Endothelial cell of umbilical vein (primary cell): Measurements from ENCODE around the gene ASB7. TPM values are rescaled to one million over a fixed set of nuclear protein-coding genes. Genes with fewer than 3 reads are reported as not detected.

Source experiments
- BruUV-seq: library from RNA; stranded (reverse); fragments of 400-500 nt; replicated peaks from 2 replicates; lab custom pipeline; 2021; lab: Mats Ljungman, UMichigan
- CTCF ChIA-PET: fragments of 300-600, 350-600 bp; sonication (Branson Sonifier 250); formaldehyde crosslinking; loops from one replicate; lab custom pipeline; 2021; ENCODE audit warnings: antibody characterized with exemption, inconsistent platforms; lab: Charles Lee
- POLR2A ChIA-PET: fragments of 300-600, 350-600 bp; sonication (Branson Sonifier 250); formaldehyde crosslinking; loops from one replicate; lab custom pipeline; 2021; ENCODE audit warnings: antibody characterized with exemption, inconsistent platforms; lab: Charles Lee
- DNase-seq: peaks from one replicate; pipeline ENCODE4 v3.0.0-alpha.2; 2011; ENCODE audit warnings: low read depth, low spot score
- FAIRE-seq: peaks from 2 replicates; lab custom pipeline; 2011; peaks lifted over from hg19 to GRCh38; lab: Jason Lieb, UNC
- H2AFZ ChIP-seq: 2 replicates; pipeline ENCODE4 v1.6.0; 2012; ENCODE audit warnings: low read depth, low read length, control low read depth, inconsistent platforms
- H3K27ac ChIP-seq: 2 replicates; pipeline ENCODE4 v1.5.1; 2011; ENCODE audit warnings: low read depth, mild to moderate bottlenecking, control low read depth, low read length, moderate library complexity; ENCODE audit not compliant: insufficient read depth
- H3K27me3 ChIP-seq, 2 experiments: 2 replicates each; pipeline versions ENCODE4 v1.6.0 to v1.6.1; 2011; ENCODE audit warnings: low read length in 2 of 2, mixed read lengths in 1 of 2; ENCODE audit not compliant: control insufficient read depth in 2 of 2, insufficient read depth in 2 of 2
- H3K36me3 ChIP-seq, 2 experiments: 2 replicates in 1 of 2; 3 replicates in 1 of 2; pipeline ENCODE4 v1.5.1; 2011; ENCODE audit warnings: low read length in 2 of 2, mild to moderate bottlenecking in 1 of 2, moderate library complexity in 1 of 2; ENCODE audit not compliant: control insufficient read depth in 2 of 2, insufficient read depth in 2 of 2; ENCODE audit errors: extremely low read depth in 1 of 2
- H3K4me1 ChIP-seq: 3 replicates; pipeline ENCODE4 v1.5.1; 2011; ENCODE audit warnings: mild to moderate bottlenecking, low read length; ENCODE audit not compliant: control insufficient read depth, insufficient read depth; ENCODE audit errors: extremely low read depth
- H3K4me2 ChIP-seq: 2 replicates; pipeline ENCODE4 v1.6.1; 2011; ENCODE audit warnings: low read length, control low read depth, mixed read lengths; ENCODE audit not compliant: insufficient read depth
- H3K4me3 ChIP-seq, 3 experiments: fragments of 200-600 bp in 1 of 3; sonication (generic), shearing (Covaris generic) in 1 of 3; replicated peaks in 1 of 3; 2 replicates each; pipeline ENCODE4 v1.5.1; 2011 to 2016; ENCODE audit warnings: control low read depth in 3 of 3, low read length in 3 of 3, mild to moderate bottlenecking in 2 of 3, inconsistent platforms in 1 of 3, low read depth in 1 of 3, moderate library complexity in 1 of 3; ENCODE audit not compliant: insufficient read depth in 1 of 3
- H3K79me2 ChIP-seq: 2 replicates; pipeline ENCODE4 v1.6.0; 2012; ENCODE audit warnings: low read length, inconsistent platforms; ENCODE audit not compliant: control insufficient read depth, insufficient read depth
- H3K9ac ChIP-seq: replicated peaks from 2 replicates; pipeline ENCODE3; 2011; ENCODE audit warnings: low read length, control low read depth; ENCODE audit not compliant: insufficient read depth; ENCODE audit errors: extremely low read depth
- H3K9me1 ChIP-seq: replicated peaks from 3 replicates; pipeline ENCODE4 v1.6.0; 2011; ENCODE audit warnings: mild to moderate bottlenecking, low read length; ENCODE audit not compliant: control insufficient read depth, insufficient read depth; ENCODE audit errors: extremely low read depth
- H3K9me3 ChIP-seq: replicated peaks from 2 replicates; pipeline ENCODE4 v1.5.1; 2012; ENCODE audit warnings: low read length, inconsistent platforms; ENCODE audit not compliant: control insufficient read depth, insufficient read depth
- H4K20me1 ChIP-seq: replicated peaks from 2 replicates; pipeline ENCODE3; 2011; ENCODE audit warnings: mild to moderate bottlenecking, low read length; ENCODE audit not compliant: control insufficient read depth, insufficient read depth; ENCODE audit errors: extremely low read depth
- GATA2 ChIP-seq: IDR thresholded peaks from 2 replicates; pipeline ENCODE4 v1.7.0; 2011; ENCODE audit warnings: low read depth, mild to moderate bottlenecking, moderate library complexity, mixed read lengths, low read length; ENCODE audit not compliant: insufficient read length, insufficient read depth
- JUN ChIP-seq: IDR thresholded peaks from 2 replicates; pipeline ENCODE4 v1.6.1; 2011; ENCODE audit warnings: borderline replicate concordance, low read depth; ENCODE audit not compliant: insufficient read length, insufficient read depth
- POLR2AphosphoS5 ChIP-seq: IDR thresholded peaks from 2 replicates; pipeline ENCODE4 v1.6.1; 2012; ENCODE audit warnings: low read depth, mild to moderate bottlenecking, control low read depth, low read length, moderate library complexity; ENCODE audit not compliant: insufficient read depth
- dilution Hi-C: fragments of 300-500 bp; cut with MboI; formaldehyde crosslinking; loops from one replicate; pipeline ENCODE4 v1.15.0; 2019; ENCODE audit warnings: low sequenced_read_pairs; ENCODE audit not compliant: extremely low pct_ligation_motif_present
- intact Hi-C: fragments of 100-400 bp; cut with micrococcal nuclease; formaldehyde crosslinking; loops from one replicate; pipeline ENCODE4 v1.10.0; 2022
- polyA plus RNA-seq, 4 experiments: library from polyadenylated mRNA; depleted of rRNA in 3 of 4; stranded (reverse) in 3 of 4; unstranded in 1 of 4; fragments of >200 nt; gene quantifications; 2 replicates each; pipeline versions ENCODE4 v1.2.1 to v1.2.3, GENCODE V29; 2011 to 2012; ENCODE audit warnings: missing spikeins in 1 of 4
- total RNA-seq: library from RNA; stranded (reverse); gene quantifications from 2 replicates; pipeline ENCODE4 v1.2.3, GENCODE V29; 2021
- TF ChIP-seq, protein P1 (sequence below), 2 donors: IDR thresholded peaks; 1 replicate in 1 of 2; 2 replicates in 1 of 2; pipeline ENCODE4 v1.5.1; 2011; ENCODE audit warnings: low read length in 2 of 2, mild to moderate bottlenecking in 2 of 2, moderate library complexity in 2 of 2, control low read depth in 1 of 2, inconsistent platforms in 1 of 2, low read depth in 1 of 2; ENCODE audit not compliant: insufficient read depth in 1 of 2; ENCODE audit errors: extremely low read depth in 1 of 2

Gene ASB7
- total and polyA plus RNA-seq, 2 donors (not counting 3 experiments of a cell fraction or from before 2014, with no cell fraction given) = 6.8 to 13.3 TPM

DNA sequence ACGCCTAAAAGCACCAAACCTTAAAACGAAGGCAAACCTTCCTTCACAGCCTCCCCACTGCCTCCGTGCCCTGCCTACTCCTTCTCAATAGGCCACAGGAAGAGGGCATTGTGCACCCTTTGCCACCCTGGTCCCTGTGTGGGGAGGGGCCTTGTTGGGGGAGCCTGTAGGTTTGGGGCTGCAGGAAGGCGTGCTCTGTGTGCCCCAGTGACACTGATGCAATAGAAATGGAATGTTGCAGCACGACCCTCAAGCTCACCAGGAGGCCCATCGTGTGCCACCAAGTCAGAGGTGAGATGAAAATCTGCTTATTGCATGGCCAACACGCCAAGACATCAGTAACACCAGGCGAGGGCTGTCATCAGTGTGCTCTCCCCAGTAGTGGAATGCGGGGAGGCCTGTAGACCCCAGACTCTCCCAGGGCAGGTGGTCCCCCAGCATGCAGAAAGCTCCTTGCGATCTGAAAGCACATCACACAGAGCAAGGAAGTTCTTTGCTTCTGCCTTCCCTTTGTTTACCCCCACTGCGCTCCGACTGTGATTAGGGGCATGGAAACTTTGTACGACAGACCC, 86.2 kb downstream of the ASB7 start:
- Histone ChIP-seq H2AFZ (no peak overlapping the region), H3K79me2 (no peaks in the 10 kb centered on the region), H3K4me1 (peaks cover 5% of the 10 kb centered on the region), H3K9me1 (no peaks in the 10 kb centered on the region), H3K27me3 (no peaks in the 10 kb centered on the region), H3K36me3 (no peaks in the 10 kb centered on the region), H3K27ac (no peak overlapping the region), H3K4me2 (no peak overlapping the region), H3K4me3 (no peak overlapping the region), H3K9ac (no peak overlapping the region), H3K9me3 (no peaks in the 10 kb centered on the region), H4K20me1 (no peaks in the 10 kb centered on the region)
- ChIA-PET POLR2A (no interaction called here), CTCF (no interaction called here)
- BruUV-seq = no TSS peak
- intact Hi-C loops (no loop called here), dilution Hi-C loops (no loop called here)
- no peak for TF ChIP-seq POLR2AphosphoS5
- no peak for TF ChIP-seq GATA2
- no peak for TF ChIP-seq JUN
- TF ChIP-seq, protein P1, sequence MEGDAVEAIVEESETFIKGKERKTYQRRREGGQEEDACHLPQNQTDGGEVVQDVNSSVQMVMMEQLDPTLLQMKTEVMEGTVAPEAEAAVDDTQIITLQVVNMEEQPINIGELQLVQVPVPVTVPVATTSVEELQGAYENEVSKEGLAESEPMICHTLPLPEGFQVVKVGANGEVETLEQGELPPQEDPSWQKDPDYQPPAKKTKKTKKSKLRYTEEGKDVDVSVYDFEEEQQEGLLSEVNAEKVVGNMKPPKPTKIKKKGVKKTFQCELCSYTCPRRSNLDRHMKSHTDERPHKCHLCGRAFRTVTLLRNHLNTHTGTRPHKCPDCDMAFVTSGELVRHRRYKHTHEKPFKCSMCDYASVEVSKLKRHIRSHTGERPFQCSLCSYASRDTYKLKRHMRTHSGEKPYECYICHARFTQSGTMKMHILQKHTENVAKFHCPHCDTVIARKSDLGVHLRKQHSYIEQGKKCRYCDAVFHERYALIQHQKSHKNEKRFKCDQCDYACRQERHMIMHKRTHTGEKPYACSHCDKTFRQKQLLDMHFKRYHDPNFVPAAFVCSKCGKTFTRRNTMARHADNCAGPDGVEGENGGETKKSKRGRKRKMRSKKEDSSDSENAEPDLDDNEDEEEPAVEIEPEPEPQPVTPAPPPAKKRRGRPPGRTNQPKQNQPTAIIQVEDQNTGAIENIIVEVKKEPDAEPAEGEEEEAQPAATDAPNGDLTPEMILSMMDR (IDR thresholded peaks at IDR 0.05; ENCODE audit: extremely low read depth in 1 of 2, insufficient read depth in 1 of 2, low read depth in 1 of 2, low read length in 2 of 2) = no peak
- FAIRE-seq (no peak), DNase-seq (no peak)
